HepG2 (cell line): ENCODE measurements around the gene HOXD9. TPM values are rescaled to one million over a fixed set of nuclear protein-coding genes. Genes with fewer than 3 reads are reported as not detected.

ENCODE experiments used
- ATAC-seq: fragments of 200-7000 bp; cut with Tn5 transposase; 3 replicates; pipeline ENCODE4 v1.9.1; 2020; ENCODE audit warnings: mild to moderate bottlenecking, moderate library complexity
- BruUV-seq: library from RNA; stranded (reverse); fragments of 400-500 nt; replicated peaks from 2 replicates; lab custom pipeline; 2021; lab: Mats Ljungman, UMichigan
- CTCF ChIA-PET: fragments of 300-600 bp; formaldehyde crosslinking; extraction: SDS; loops from one replicate; lab custom pipeline; 2021; ENCODE audit warnings: low total read pairs, inconsistent platforms, low intra/inter-chr PET ratio; lab: Yijun Ruan, JAX
- POLR2A ChIA-PET: fragments of 350-600 bp; sonication (Branson Sonifier 250); formaldehyde crosslinking; loops from one replicate; lab custom pipeline; 2020; ENCODE audit warnings: antibody characterized with exemption, inconsistent platforms; lab: Yijun Ruan, JAX
- DNase-seq: peaks from one replicate; pipeline ENCODE4 v3.0.0-alpha.2; 2015; ENCODE audit warnings: low spot score
- FAIRE-seq: peaks from 3 replicates; lab custom pipeline; 2011; peaks lifted over from hg19 to GRCh38; lab: Jason Lieb, UNC
- H2AFZ ChIP-seq: one replicate; pipeline ENCODE4 v1.6.1; 2011; ENCODE audit warnings: low read length, inconsistent platforms
- H3K27ac ChIP-seq: fragments of 300-600 bp; 3 replicates; pipeline ENCODE4 v1.8.0; 2011; ENCODE audit warnings: mixed run types, mild to moderate bottlenecking, mixed read lengths, low read length, inconsistent platforms; ENCODE audit not compliant: insufficient read depth; ENCODE audit errors: extremely low read length
- H3K27me3 ChIP-seq, 2 experiments: fragments of 200-600 bp in 1 of 2; 2 replicates in 1 of 2; 3 replicates in 1 of 2; pipeline versions ENCODE4 v1.6.0 to v1.8.0; 2011; ENCODE audit warnings: low read length in 2 of 2, mild to moderate bottlenecking in 2 of 2, moderate library complexity in 2 of 2, inconsistent platforms in 1 of 2; ENCODE audit not compliant: insufficient read depth in 2 of 2, control insufficient read depth in 1 of 2
- H3K36me3 ChIP-seq, 2 experiments: fragments of 200-600 bp in 1 of 2; replicated peaks in 1 of 2; 2 replicates in 1 of 2; 3 replicates in 1 of 2; pipeline versions ENCODE4 v1.5.1 to v1.8.0; 2011; ENCODE audit warnings: low read length in 2 of 2, inconsistent platforms in 1 of 2; ENCODE audit not compliant: insufficient read depth in 2 of 2, control insufficient read depth in 1 of 2
- H3K4me1 ChIP-seq: 2 replicates; pipeline ENCODE4 v1.5.1; 2012; ENCODE audit warnings: low read length, inconsistent platforms; ENCODE audit not compliant: insufficient read depth
- H3K4me2 ChIP-seq: 2 replicates; pipeline ENCODE4 v1.6.0; 2011; ENCODE audit warnings: low read depth, low read length, inconsistent platforms
- H3K4me3 ChIP-seq, 3 experiments: fragments of 200-600 bp in 1 of 3; sonication (generic), shearing (Covaris generic) in 1 of 3; replicated peaks in 1 of 3; 2 replicates each; pipeline ENCODE4 v1.5.1; 2011 to 2016; ENCODE audit warnings: low read length in 3 of 3, inconsistent platforms in 2 of 3, low read depth in 2 of 3, mild to moderate bottlenecking in 2 of 3, control low read depth in 1 of 3, mixed read lengths in 1 of 3; ENCODE audit not compliant: insufficient read depth in 1 of 3
- H3K79me2 ChIP-seq: one replicate; pipeline ENCODE4 v1.6.1; 2011; ENCODE audit warnings: low read length, inconsistent platforms; ENCODE audit not compliant: insufficient read depth
- H3K9ac ChIP-seq: 2 replicates; pipeline ENCODE4 v1.6.0; 2011; ENCODE audit warnings: mild to moderate bottlenecking, low read depth, low read length, inconsistent platforms; ENCODE audit not compliant: insufficient read depth
- H3K9me3 ChIP-seq: 2 replicates; pipeline ENCODE4 v1.5.1; 2012; ENCODE audit warnings: mild to moderate bottlenecking, low read length
- H4K20me1 ChIP-seq: 2 replicates; pipeline ENCODE4 v1.6.0; 2011; ENCODE audit warnings: inconsistent platforms, mild to moderate bottlenecking, low read length, moderate library complexity; ENCODE audit not compliant: insufficient read depth
- ATF1 ChIP-seq: IDR thresholded peaks from 2 replicates; pipeline ENCODE4 v1.6.1; 2016; ENCODE audit warnings: mild to moderate bottlenecking, control low read depth
- EEA1 ChIP-seq: sonication (generic); formaldehyde crosslinking; IDR thresholded peaks from 2 replicates; pipeline ENCODE4 v1.5.1; 2020; ENCODE audit warnings: mild to moderate bottlenecking, missing genetic modification reagents, borderline replicate concordance
- HMG20B ChIP-seq: conservative IDR thresholded peaks from 2 replicates; pipeline ENCODE4 v1.6.1; 2016; ENCODE audit warnings: missing genetic modification reagents, missing compliant biosample characterization
- KLF9 ChIP-seq: IDR thresholded peaks from 2 replicates; pipeline ENCODE4 v1.6.1; 2016; ENCODE audit warnings: low read depth
- MTF1 ChIP-seq: sonication (generic); formaldehyde crosslinking; IDR thresholded peaks from 2 replicates; pipeline ENCODE4 v1.5.0; 2020; ENCODE audit warnings: missing genetic modification reagents
- MYNN ChIP-seq: sonication (generic); formaldehyde crosslinking; IDR thresholded peaks from 2 replicates; pipeline ENCODE4 v1.4.0; 2020; ENCODE audit warnings: mild to moderate bottlenecking, low read depth, missing genetic modification reagents
- SRSF4 ChIP-seq: fragments of 200-400 bp; formaldehyde crosslinking; IDR thresholded peaks from one replicate; pipeline ENCODE4 v1.6.1; 2018; ENCODE audit warnings: mild to moderate bottlenecking, low read depth, low read length, moderate library complexity; ENCODE audit not compliant: poor library complexity, severe bottlenecking
- TAF15 ChIP-seq: fragments of 200-400 bp; formaldehyde crosslinking; IDR thresholded peaks from one replicate; pipeline ENCODE4 v1.6.1; 2018; ENCODE audit warnings: mild to moderate bottlenecking, low read depth, low read length; ENCODE audit not compliant: poor library complexity, severe bottlenecking
- THAP8 ChIP-seq: sonication (generic); formaldehyde crosslinking; IDR thresholded peaks from 2 replicates; pipeline ENCODE4 v1.5.1; 2020; ENCODE audit warnings: missing genetic modification reagents, mild to moderate bottlenecking, borderline replicate concordance
- TOPORS ChIP-seq: sonication (generic); formaldehyde crosslinking; IDR thresholded peaks from 2 replicates; pipeline ENCODE4 v1.8.0; 2023; ENCODE audit warnings: mild to moderate bottlenecking, missing genetic modification reagents
- ZNF232 ChIP-seq: sonication (generic); formaldehyde crosslinking; IDR thresholded peaks from 2 replicates; pipeline ENCODE4 v1.4.0; 2020; ENCODE audit warnings: missing genetic modification reagents, borderline replicate concordance
- ZNF24 ChIP-seq: fragments of 450-650 bp; IDR thresholded peaks from 2 replicates; pipeline ENCODE4 v1.6.1; 2017; ENCODE audit warnings: antibody characterized with exemption, mild to moderate bottlenecking
- ZNF644 ChIP-seq: IDR thresholded peaks from 2 replicates; pipeline ENCODE4 v1.6.1; 2016; ENCODE audit warnings: low read depth
- ZNF776 ChIP-seq: sonication (generic); formaldehyde crosslinking; IDR thresholded peaks from 2 replicates; pipeline ENCODE4 v1.4.0; 2020; ENCODE audit warnings: mild to moderate bottlenecking, missing genetic modification reagents
- ZNF790 ChIP-seq: sonication (generic); formaldehyde crosslinking; IDR thresholded peaks from 2 replicates; pipeline ENCODE4 v1.8.0; 2022; ENCODE audit warnings: missing genetic modification reagents, mild to moderate bottlenecking, borderline replicate concordance
- ZNF839 ChIP-seq: sonication (generic); formaldehyde crosslinking; IDR thresholded peaks from 2 replicates; pipeline ENCODE4 v1.4.0; 2020; ENCODE audit warnings: missing genetic modification reagents, mild to moderate bottlenecking, borderline replicate concordance
- ZSCAN20 ChIP-seq: sonication (generic); formaldehyde crosslinking; IDR thresholded peaks from 2 replicates; pipeline ENCODE4 v1.4.0; 2020; ENCODE audit warnings: missing genetic modification reagents, mild to moderate bottlenecking, borderline replicate concordance
- WGBS: methylation state at CpG from one replicate; pipeline ENCODE4 v1.1.6; 2017; ENCODE audit warnings: low lambda C conversion rate; 5-methylcytosine and 5-hydroxymethylcytosine counted together
- in situ Hi-C: cut with HindIII; loops from 2 replicates; pipeline ENCODE4 v1.10.0; 2017; ENCODE audit warnings: low pct_unique_long_range_greater_than_20kb; ENCODE audit not compliant: extremely low pct_ligation_motif_present
- intact Hi-C: fragments of 100-400 bp; cut with micrococcal nuclease; formaldehyde crosslinking; loops from one replicate; pipeline ENCODE4 v1.10.0; 2022; ENCODE audit not compliant: unreplicated experiment
- polyA plus RNA-seq, 8 experiments: library from polyadenylated mRNA; depleted of rRNA in 3 of 8; stranded (reverse) in 7 of 8; unstranded in 1 of 8; fragments of >200 nt; fragmentation: Illumina TruSeq in 4 of 8; extraction: Trizol in 4 of 8; gene quantifications; 2 replicates each; pipeline versions ENCODE4 v1.2.1 to v1.2.3, GENCODE V29; 2011 to 2016; ENCODE audit warnings: low read depth in 4 of 8, missing spikeins in 1 of 8, mixed read lengths in 1 of 8; ENCODE audit not compliant: insufficient read depth in 1 of 8
- total RNA-seq, 5 experiments: library from RNA; depleted of rRNA; stranded (reverse); fragments of >200 nt; fragmentation: Illumina TruSeq; extraction: Trizol; gene quantifications; 2 replicates each; pipeline ENCODE4 v1.2.3, GENCODE V29; 2016; ENCODE audit warnings: low read depth in 1 of 5

HOXD9 gene
- total and polyA plus RNA-seq, 2 of the 13 experiments (the other 11 are each of a cell fraction or from before 2014, with no cell fraction given): not detected

- no peaks in the 10 kb centered on the region for H3K79me2 ChIP-seq
- BruUV-seq: no TSS peak
- CTCF ChIA-PET: interaction anchor here (3.0 kb wide), 1 partner anchor 523 kb away, joined by 44 read pairs; no protein-coding TSS in a partner anchor
- intact Hi-C loops: no loop called here
- H4K20me1 ChIP-seq: no peaks in the 10 kb centered on the region; the same call in 1 of the 2 replicates
- POLR2A ChIA-PET: no interaction called here
- H3K27me3 ChIP-seq: peaks cover 13 to 81% of the 10 kb centered on the region in 2 experiments
- no peak within 1 kb of the TSS for H3K27ac ChIP-seq
- FAIRE-seq (no peak), DNase-seq (no peak), ATAC-seq (no peak)
- in situ Hi-C loops: loop anchor here (5.0 kb wide), 4 partner anchors 423 to 1018 kb away; no protein-coding TSS in a partner anchor
- TF ChIP-seq MYNN (no peak), HMG20B (CRISPR knock-in tag) (no peak), SRSF4 (no peak), ZSCAN20 (CRISPR knock-in tag) (no peak), TOPORS (no peak)
- H3K4me1 ChIP-seq: no peaks in the 10 kb centered on the region
- no peak within 1 kb of the TSS for H2AFZ ChIP-seq
- 71% methylated on average over 62 of the region's 64 CpGs for WGBS
- H3K36me3 ChIP-seq: no peaks in the 10 kb centered on the region
- H3K9ac ChIP-seq: no peak within 1 kb of the TSS
- no peak within 1 kb of the TSS for H3K4me3 ChIP-seq
- H3K4me2 ChIP-seq: no peak within 1 kb of the TSS
- no peaks in the 10 kb centered on the region for H3K9me3 ChIP-seq
Measured at GRCh38 chr2:176128982-176129796, 6.7 kb downstream of the HOXD9 start, which contains the start of gene HOXD8. Gene HOXD8 (plus strand): TSS chr2:176129705. CDS start chr2:176130367, 662 bp downstream.

GRCh38 chr2:176129813-176130146 lies 7.3 kb downstream of the HOXD9 start:
- no peaks in the 10 kb centered on the region; the same call in 1 of the 2 replicates for H4K20me1 ChIP-seq
- in situ Hi-C loops (loop anchor here (5.0 kb wide), 4 partner anchors 423 to 1018 kb away; no protein-coding TSS in a partner anchor), intact Hi-C loops (no loop called here)
- H3K4me3 ChIP-seq: no peak overlapping the region
- ATAC-seq (no peak), DNase-seq (no peak), FAIRE-seq (no peak)
- ChIA-PET CTCF (no interaction called here), POLR2A (no interaction called here)
- H3K9ac ChIP-seq: no peak overlapping the region
- H3K27me3 ChIP-seq: peaks cover 9 to 81% of the 10 kb centered on the region in 2 experiments
- TF ChIP-seq KLF9 (CRISPR knock-in tag): no peak
- no peak for TF ChIP-seq ZNF790 (CRISPR knock-in tag)
- no peak for TF ChIP-seq TAF15
- no peak for TF ChIP-seq ATF1
- no peak for TF ChIP-seq EEA1 (CRISPR knock-in tag)
- TF ChIP-seq ZNF839: no peak
- no peak for TF ChIP-seq MTF1 (CRISPR knock-in tag)
- no peak for TF ChIP-seq THAP8 (CRISPR knock-in tag)
- TF ChIP-seq ZNF24: no peak
- no peak for TF ChIP-seq ZNF776 (CRISPR knock-in tag)
- TF ChIP-seq ZNF644: no peak
- TF ChIP-seq ZNF232: no peak
- H3K79me2 ChIP-seq: no peaks in the 10 kb centered on the region
- no peak overlapping the region for H3K4me2 ChIP-seq
- H3K36me3 ChIP-seq: no peaks in the 10 kb centered on the region
- H3K27ac ChIP-seq: no peak overlapping the region
- BruUV-seq: no TSS peak
- no peaks in the 10 kb centered on the region for H3K9me3 ChIP-seq
- 75% methylated on average over 43 of the region's 43 CpGs for WGBS
- no peaks in the 10 kb centered on the region for H3K4me1 ChIP-seq
- no peak overlapping the region for H2AFZ ChIP-seq
